H1 (cell line): Measurements from ENCODE around the gene STT3B.

Experiments
- CEBPB ChIP-seq: IDR thresholded peaks from 2 replicates; pipeline ENCODE4 v1.6.1; 2012; ENCODE audit warnings: low read depth, low read length
- CTCF ChIP-seq, 3 experiments: IDR thresholded peaks; 1 replicate in 2 of 3; 2 replicates in 1 of 3; pipeline versions ENCODE4 v1.5.1 to v1.6.1; 2011; ENCODE audit warnings: low read length in 3 of 3, mild to moderate bottlenecking in 3 of 3, inconsistent platforms in 2 of 3, low read depth in 1 of 3, moderate library complexity in 1 of 3; ENCODE audit not compliant: insufficient read depth in 1 of 3; ENCODE audit errors: control extremely low read depth in 1 of 3
- EZH2 ChIP-seq: fragments of 200-600 bp; sonication (generic); IDR thresholded peaks from 2 replicates; pipeline ENCODE4 v1.7.1; 2012; ENCODE audit warnings: low read depth, mild to moderate bottlenecking, moderate library complexity, low read length, inconsistent platforms; ENCODE audit not compliant: severe bottlenecking
- GTF2F1 ChIP-seq: IDR thresholded peaks from 2 replicates; pipeline ENCODE4 v1.6.1; 2012; ENCODE audit warnings: low read depth, low read length, improper control_type of control experiment, borderline replicate concordance
- JUND ChIP-seq: IDR thresholded peaks from 2 replicates; pipeline ENCODE4 v1.6.1; 2011; ENCODE audit warnings: mild to moderate bottlenecking, improper control_type of control experiment, low read length
- MAX ChIP-seq: IDR thresholded peaks from 2 replicates; pipeline ENCODE4 v1.6.1; 2012; ENCODE audit warnings: inconsistent platforms
- POLR2A ChIP-seq, 2 experiments: IDR thresholded peaks; 1 replicate in 1 of 2; 2 replicates in 1 of 2; pipeline ENCODE4 v1.6.1; 2011; ENCODE audit warnings: low read depth in 2 of 2, low read length in 2 of 2, mild to moderate bottlenecking in 2 of 2; ENCODE audit errors: control extremely low read depth in 1 of 2
- POLR2AphosphoS5 ChIP-seq: IDR thresholded peaks from 2 replicates; pipeline ENCODE4 v1.6.1; 2011; ENCODE audit warnings: low read depth, low read length
- RAD21 ChIP-seq, 2 experiments: IDR thresholded peaks in 1 of 2; conservative IDR thresholded peaks in 1 of 2; 2 replicates each; pipeline ENCODE4 v1.6.1; 2011; ENCODE audit warnings: low read depth in 2 of 2, low read length in 2 of 2, improper control_type of control experiment in 1 of 2, inconsistent platforms in 1 of 2, mild to moderate bottlenecking in 1 of 2, moderate library complexity in 1 of 2
- TBP ChIP-seq: IDR thresholded peaks from 2 replicates; pipeline ENCODE4 v1.6.1; 2011; ENCODE audit warnings: low read depth, low read length, improper control_type of control experiment
- USF2 ChIP-seq: IDR thresholded peaks from 2 replicates; pipeline ENCODE4 v1.6.1; 2011; ENCODE audit warnings: low read length, improper control_type of control experiment
- ZNF274 ChIP-seq: IDR thresholded peaks from 2 replicates; pipeline ENCODE4 v1.7.0; 2012; ENCODE audit warnings: low read length, borderline replicate concordance; ENCODE audit errors: extremely low read depth

- TF ChIP-seq GTF2F1 = no peak
- no peak for TF ChIP-seq ZNF274
- no peak for TF ChIP-seq JUND
- TF ChIP-seq RAD21 (IDR thresholded peaks at IDR 0.05 in 1 of 2, conservative IDR thresholded peaks at IDR 0.05 in 1 of 2; ENCODE audit: low read depth in 2 of 2, low read length in 2 of 2) = no peak
- no peak for TF ChIP-seq POLR2AphosphoS5
- TF ChIP-seq CTCF (IDR thresholded peaks at IDR 0.05; ENCODE audit: control extremely low read depth in 1 of 3, insufficient read depth in 1 of 3, low read depth in 1 of 3, low read length in 3 of 3) = no peak
- TF ChIP-seq MAX = no peak
- TF ChIP-seq EZH2 = no peak
- no peak for TF ChIP-seq CEBPB
- no peak for TF ChIP-seq USF2
- no peak for TF ChIP-seq POLR2A (IDR thresholded peaks at IDR 0.05; ENCODE audit: control extremely low read depth in 1 of 2, low read depth in 2 of 2, low read length in 2 of 2)
- no peak for TF ChIP-seq TBP
These were observed 1.3 kb downstream of the STT3B start for GRCh38 chr3:31534065-31534425.
